Progenitor cell of endocrine pancreas (in vitro differentiated cells): Measurements from ENCODE around the gene PHACTR1. TPM values are rescaled to one million over a fixed set of nuclear protein-coding genes. Genes with fewer than 3 reads are reported as not detected.

Source experiments
- DNase-seq: peaks from one replicate; pipeline ENCODE4 v3.0.0; 2021; ENCODE audit warnings: low spot score; ENCODE audit not compliant: unreplicated experiment
- H3K27ac Mint-ChIP-seq: 2 replicates; pipeline ENCODE4 v1.8.0; 2021; ENCODE audit warnings: mild to moderate bottlenecking, moderate library complexity, mixed read lengths
- H3K27me3 Mint-ChIP-seq: 2 replicates; pipeline ENCODE4 v1.8.0; 2021; ENCODE audit warnings: mixed read lengths
- H3K36me3 Mint-ChIP-seq: 2 replicates; pipeline ENCODE4 v1.8.0; 2022; ENCODE audit warnings: mixed read lengths; ENCODE audit not compliant: insufficient read depth
- H3K4me1 Mint-ChIP-seq: 2 replicates; pipeline ENCODE4 v1.8.0; 2021; ENCODE audit warnings: low read depth, mixed read lengths
- H3K4me3 Mint-ChIP-seq: 2 replicates; pipeline ENCODE4 v1.8.0; 2021; ENCODE audit warnings: low read depth, mild to moderate bottlenecking, moderate library complexity, mixed read lengths
- H3K9me3 Mint-ChIP-seq: 2 replicates; pipeline ENCODE4 v1.8.0; 2021; ENCODE audit warnings: low read depth, mixed read lengths
- total RNA-seq: library from RNA; stranded (reverse); gene quantifications from 2 replicates; pipeline ENCODE4 v1.2.1, GENCODE V29; 2021
- TF ChIP-seq, protein P1 (sequence below): fragments of 200-600 bp; sonication (generic); IDR thresholded peaks from one replicate; pipeline ENCODE4 v1.5.0; 2021; ENCODE audit warnings: antibody characterized with exemption, mild to moderate bottlenecking; ENCODE audit not compliant: unreplicated experiment

PHACTR1 gene
- total RNA-seq, 1 donor from 2014 or later: 8.6 TPM

DNA sequence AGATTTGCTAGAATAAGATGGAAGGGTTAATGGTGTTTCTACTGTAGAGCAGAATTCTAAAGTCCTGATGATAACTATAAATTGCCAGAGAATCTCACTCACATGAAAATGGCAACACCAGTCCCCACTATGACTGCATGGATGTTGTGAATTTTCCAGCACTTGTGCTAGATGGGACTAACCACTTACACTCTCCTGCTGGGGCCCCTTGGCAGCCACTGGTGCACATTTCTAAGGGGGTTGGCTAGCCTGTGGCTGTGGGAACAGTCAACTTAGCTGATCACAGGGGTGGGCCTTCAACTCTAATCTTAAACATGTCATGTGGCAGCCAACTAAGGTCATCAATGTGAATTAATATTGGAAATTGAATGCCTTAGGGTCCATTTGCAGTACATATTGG, 271.2 kb downstream of the PHACTR1 start:
- H3K27ac Mint-ChIP-seq: no peak overlapping the region
- H3K27me3 Mint-ChIP-seq: no peaks in the 10 kb centered on the region
- H3K4me1 Mint-ChIP-seq: no peaks in the 10 kb centered on the region
- no peaks in the 10 kb centered on the region for H3K36me3 Mint-ChIP-seq
- peaks cover 4% of the 10 kb centered on the region for H3K9me3 Mint-ChIP-seq
- TF ChIP-seq, protein P1, sequence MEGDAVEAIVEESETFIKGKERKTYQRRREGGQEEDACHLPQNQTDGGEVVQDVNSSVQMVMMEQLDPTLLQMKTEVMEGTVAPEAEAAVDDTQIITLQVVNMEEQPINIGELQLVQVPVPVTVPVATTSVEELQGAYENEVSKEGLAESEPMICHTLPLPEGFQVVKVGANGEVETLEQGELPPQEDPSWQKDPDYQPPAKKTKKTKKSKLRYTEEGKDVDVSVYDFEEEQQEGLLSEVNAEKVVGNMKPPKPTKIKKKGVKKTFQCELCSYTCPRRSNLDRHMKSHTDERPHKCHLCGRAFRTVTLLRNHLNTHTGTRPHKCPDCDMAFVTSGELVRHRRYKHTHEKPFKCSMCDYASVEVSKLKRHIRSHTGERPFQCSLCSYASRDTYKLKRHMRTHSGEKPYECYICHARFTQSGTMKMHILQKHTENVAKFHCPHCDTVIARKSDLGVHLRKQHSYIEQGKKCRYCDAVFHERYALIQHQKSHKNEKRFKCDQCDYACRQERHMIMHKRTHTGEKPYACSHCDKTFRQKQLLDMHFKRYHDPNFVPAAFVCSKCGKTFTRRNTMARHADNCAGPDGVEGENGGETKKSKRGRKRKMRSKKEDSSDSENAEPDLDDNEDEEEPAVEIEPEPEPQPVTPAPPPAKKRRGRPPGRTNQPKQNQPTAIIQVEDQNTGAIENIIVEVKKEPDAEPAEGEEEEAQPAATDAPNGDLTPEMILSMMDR: no peak
- no peak for DNase-seq
- no peak overlapping the region for H3K4me3 Mint-ChIP-seq

DNA sequence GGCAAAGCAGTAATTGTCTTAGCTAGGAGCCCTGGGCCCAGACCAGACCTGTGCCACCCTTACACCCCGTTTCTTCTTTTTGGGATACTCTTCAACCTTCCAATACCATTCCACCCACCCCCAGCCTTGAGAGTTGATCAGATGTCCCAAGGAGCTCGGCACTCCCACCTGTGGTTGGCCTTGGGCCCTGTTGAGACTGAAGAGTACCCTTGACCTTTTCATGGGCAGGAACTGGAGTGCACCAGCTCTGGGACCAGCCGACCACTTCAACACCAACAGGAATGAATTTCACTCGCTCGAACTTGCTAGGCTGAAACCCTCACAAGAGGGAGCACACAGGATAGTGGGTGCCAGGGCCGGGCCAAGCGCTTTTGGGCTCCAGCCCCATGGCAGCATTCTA, 273.6 kb downstream of the PHACTR1 start:
- no peak for DNase-seq
- no peak overlapping the region for H3K4me3 Mint-ChIP-seq
- TF ChIP-seq, protein P1: no peak
- peaks cover 2% of the 10 kb centered on the region for H3K36me3 Mint-ChIP-seq
- peaks cover 4% of the 10 kb centered on the region for H3K4me1 Mint-ChIP-seq
- no peaks in the 10 kb centered on the region for H3K27me3 Mint-ChIP-seq
- peaks cover 15% of the 10 kb centered on the region for H3K9me3 Mint-ChIP-seq
- H3K27ac Mint-ChIP-seq: no peak overlapping the region

DNA sequence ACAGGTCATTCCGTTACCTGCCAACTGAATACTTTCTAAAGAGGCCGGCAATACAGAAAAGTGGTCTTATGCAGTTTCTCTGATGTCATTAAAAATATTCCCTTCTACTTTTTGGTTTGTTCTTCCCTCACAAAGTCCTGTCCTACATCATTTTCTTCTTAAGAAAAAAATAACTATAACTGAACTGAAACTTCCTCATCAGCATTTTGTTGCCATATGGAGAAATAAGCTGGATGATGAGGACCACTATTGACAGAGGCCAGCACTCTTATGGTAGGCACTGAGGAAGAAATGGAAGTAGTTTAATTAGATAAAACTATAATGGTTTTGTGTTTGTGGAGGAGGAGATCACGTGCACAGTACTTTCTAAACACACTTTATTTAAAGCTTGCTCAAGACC, 274.9 kb downstream of the PHACTR1 start:
- H3K36me3 Mint-ChIP-seq: peaks cover 2% of the 10 kb centered on the region
- H3K27me3 Mint-ChIP-seq: no peaks in the 10 kb centered on the region
- peaks cover 5% of the 10 kb centered on the region for H3K4me1 Mint-ChIP-seq
- H3K27ac Mint-ChIP-seq: no peak overlapping the region
- H3K9me3 Mint-ChIP-seq: peaks cover 15% of the 10 kb centered on the region
- DNase-seq: no peak
- H3K4me3 Mint-ChIP-seq: no peak overlapping the region
- TF ChIP-seq, protein P1: no peak

DNA sequence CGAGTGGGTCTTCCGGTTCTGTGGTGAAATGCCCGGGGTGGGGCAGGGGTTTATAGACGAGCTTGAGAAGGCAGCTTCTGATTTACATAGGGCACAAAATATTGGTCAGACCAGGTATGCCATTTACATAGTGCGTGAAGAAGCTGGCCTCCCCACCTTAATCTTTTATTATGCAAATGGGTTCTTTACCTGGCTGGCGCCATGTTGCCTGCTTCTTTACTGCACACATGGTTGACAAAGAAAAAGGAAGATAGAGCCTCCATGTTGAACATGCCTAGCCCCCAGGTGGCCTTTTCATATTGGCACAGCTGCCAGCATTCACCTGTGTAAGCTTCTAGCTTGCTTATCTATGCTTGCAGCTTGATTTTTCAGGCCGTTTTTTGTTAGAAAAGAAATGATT, 276.2 kb downstream of the PHACTR1 start:
- H3K4me3 Mint-ChIP-seq: no peak overlapping the region
- H3K9me3 Mint-ChIP-seq: peaks cover 15% of the 10 kb centered on the region
- no peak for DNase-seq
- peaks cover 5% of the 10 kb centered on the region for H3K4me1 Mint-ChIP-seq
- H3K36me3 Mint-ChIP-seq: peaks cover 2% of the 10 kb centered on the region
- no peaks in the 10 kb centered on the region for H3K27me3 Mint-ChIP-seq
- H3K27ac Mint-ChIP-seq: no peak overlapping the region
- TF ChIP-seq, protein P1: no peak

DNA sequence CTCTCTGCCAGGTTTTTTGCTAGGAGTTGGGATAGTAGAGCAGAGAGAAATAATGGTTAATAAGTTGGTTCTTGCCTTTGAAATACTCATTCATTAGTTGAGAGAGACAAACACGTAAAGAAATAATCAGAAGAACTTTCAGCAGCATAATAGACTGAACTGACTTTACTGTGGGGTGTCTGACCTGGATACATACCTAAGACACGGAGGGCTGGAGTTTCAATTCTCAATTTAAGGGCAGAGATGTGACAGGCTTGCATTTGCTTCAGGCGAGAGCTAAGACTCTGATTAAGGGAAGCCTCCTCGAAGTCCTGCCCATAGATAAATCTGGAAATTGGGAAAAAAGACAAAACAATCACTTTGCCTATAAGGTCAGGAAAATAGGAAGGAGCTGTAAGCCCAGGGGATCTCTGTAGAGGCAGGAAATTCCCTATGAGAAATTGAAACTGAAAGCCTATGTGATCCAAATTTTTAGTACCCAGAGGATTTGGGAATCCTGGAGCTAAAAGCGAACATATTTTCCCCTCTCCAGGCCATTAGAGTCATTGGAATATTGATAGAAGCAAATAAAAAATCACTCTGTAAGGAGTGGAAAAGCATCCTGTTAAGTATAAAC, 276.8 kb downstream of the PHACTR1 start:
- Mint-ChIP-seq H3K4me3 (no peak overlapping the region), H3K27ac (no peak overlapping the region), H3K9me3 (peaks cover 15% of the 10 kb centered on the region), H3K4me1 (peaks cover 5% of the 10 kb centered on the region), H3K27me3 (no peaks in the 10 kb centered on the region), H3K36me3 (peaks cover 2% of the 10 kb centered on the region)
- TF ChIP-seq, protein P1: no peak
- no peak for DNase-seq
